Endodermal cell (in vitro differentiated cells): Measurements from ENCODE around the gene HHAT. TPM values are rescaled to one million over a fixed set of nuclear protein-coding genes. Genes with fewer than 3 reads are reported as not detected.

Experiments
- DNase-seq: peaks from one replicate; pipeline ENCODE4 v3.0.0-alpha.2; 2017
- H3K27ac ChIP-seq: 2 replicates; pipeline ENCODE4 v1.5.1; 2013; ENCODE audit warnings: mild to moderate bottlenecking, low read depth, low read length, moderate library complexity
- H3K27me3 ChIP-seq: 2 replicates; pipeline ENCODE4 v1.6.1; 2013; ENCODE audit warnings: mild to moderate bottlenecking, low read length, moderate library complexity; ENCODE audit not compliant: insufficient read depth, control insufficient read depth, poor library complexity, severe bottlenecking
- H3K36me3 ChIP-seq: 2 replicates; pipeline ENCODE4 v1.7.0; 2013; ENCODE audit warnings: mild to moderate bottlenecking, low read length, moderate library complexity; ENCODE audit not compliant: control insufficient read depth, insufficient read depth
- H3K4me1 ChIP-seq: one replicate; pipeline ENCODE4 v1.7.0; 2013; ENCODE audit warnings: low read length; ENCODE audit not compliant: control insufficient read depth, insufficient read depth
- H3K4me3 ChIP-seq: 2 replicates; pipeline ENCODE4 v1.5.1; 2013; ENCODE audit warnings: mild to moderate bottlenecking, low read length, moderate library complexity
- H3K9ac ChIP-seq: 2 replicates; pipeline ENCODE4 v1.6.1; 2013; ENCODE audit warnings: mild to moderate bottlenecking, low read length, moderate library complexity; ENCODE audit not compliant: poor library complexity, severe bottlenecking; ENCODE audit errors: extremely low read depth
- H3K9me3 ChIP-seq: 2 replicates; pipeline ENCODE4 v1.6.1; 2013; ENCODE audit warnings: mild to moderate bottlenecking, low read length, moderate library complexity; ENCODE audit not compliant: control insufficient read depth
- H3K27ac Mint-ChIP-seq: 2 replicates; pipeline ENCODE4 v1.8.0; 2020; ENCODE audit warnings: mixed read lengths
- H3K27me3 Mint-ChIP-seq: 2 replicates; pipeline ENCODE4 v1.8.0; 2021; ENCODE audit warnings: mild to moderate bottlenecking, mixed read lengths; ENCODE audit not compliant: insufficient read depth
- H3K36me3 Mint-ChIP-seq: 2 replicates; pipeline ENCODE4 v1.8.0; 2020; ENCODE audit warnings: low read depth, mixed read lengths
- H3K4me1 Mint-ChIP-seq: 2 replicates; pipeline ENCODE4 v1.8.0; 2020; ENCODE audit warnings: mixed read lengths
- H3K4me3 Mint-ChIP-seq: 2 replicates; pipeline ENCODE4 v1.8.0; 2020; ENCODE audit warnings: mild to moderate bottlenecking, moderate library complexity, mixed read lengths
- H3K9me3 Mint-ChIP-seq: 2 replicates; pipeline ENCODE4 v1.8.0; 2020; ENCODE audit warnings: mild to moderate bottlenecking, mixed read lengths
- CTCF ChIP-seq: fragments of 200-600 bp; sonication (generic); conservative IDR thresholded peaks from 2 replicates; pipeline ENCODE4 v1.5.0; 2021; ENCODE audit warnings: antibody characterized with exemption, mild to moderate bottlenecking
- WGBS, 2 experiments: methylation state at CpG; one replicate each; pipeline versions ENCODE4 v1.1.5 to v1.1.7; 2013; ENCODE audit warnings: missing lambda C conversion rate in 2 of 2, mixed read lengths in 1 of 2; ENCODE audit not compliant: insufficient coverage in 1 of 2, insufficient read length in 1 of 2; 5-methylcytosine and 5-hydroxymethylcytosine counted together
- total RNA-seq, 2 donors: library from RNA; stranded (reverse); fragmentation: NEBNext Ultra II Directional in 1 of 2; extraction: Animal tissue kit (Norgen Biotek cat#: 25700) in 1 of 2; gene quantifications; 2 replicates in 1 of 2; 3 replicates in 1 of 2; pipeline ENCODE4 v1.2.1, GENCODE V29; 2021

The HHAT gene
- total RNA-seq, 2 donors from 2014 or later: 6.9 to 9.8 TPM

DNA sequence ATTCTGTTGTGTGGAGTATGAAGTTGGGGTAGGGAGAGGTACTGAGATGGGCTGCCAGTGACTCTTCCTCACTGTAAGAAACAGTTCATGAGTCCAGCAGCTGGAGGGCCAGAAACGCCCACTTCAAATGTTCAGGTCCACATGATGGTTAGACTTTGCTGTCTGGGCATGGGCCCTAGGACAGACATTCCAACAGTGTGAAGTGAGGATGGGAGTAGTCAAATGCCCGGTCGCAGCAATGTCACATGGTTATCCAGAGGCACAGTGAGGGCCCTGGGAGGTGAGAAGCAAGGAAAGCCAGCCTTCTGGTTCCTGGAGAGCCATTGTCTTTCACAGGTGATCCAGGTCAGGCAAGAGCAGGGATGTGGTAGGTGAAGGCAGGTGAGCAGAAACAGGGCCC, 304.4 kb downstream of the HHAT start:
- H3K27ac ChIP-seq: no peak overlapping the region
- H3K9me3 ChIP-seq: no peaks in the 10 kb centered on the region
- H3K4me3 Mint-ChIP-seq: no peak overlapping the region
- WGBS, 2 experiments: 92 to 100% methylated on average over 1 to 3 of the region's 3 CpGs
- no peaks in the 10 kb centered on the region for H3K36me3 Mint-ChIP-seq
- H3K27me3 Mint-ChIP-seq: no peaks in the 10 kb centered on the region
- H3K27ac Mint-ChIP-seq: no peak overlapping the region
- no peak for TF ChIP-seq CTCF
- no peak overlapping the region for H3K9ac ChIP-seq
- H3K4me1 Mint-ChIP-seq: no peaks in the 10 kb centered on the region
- H3K9me3 Mint-ChIP-seq: no peaks in the 10 kb centered on the region
- H3K36me3 ChIP-seq: no peaks in the 10 kb centered on the region
- no peak for DNase-seq
- H3K27me3 ChIP-seq: no peaks in the 10 kb centered on the region
- no peak overlapping the region for H3K4me3 ChIP-seq
- H3K4me1 ChIP-seq: no peaks in the 10 kb centered on the region

GRCh38 chr1:210633636-210634035, 304.9 kb downstream of the HHAT start:
- Mint-ChIP-seq H3K4me1 (no peaks in the 10 kb centered on the region), H3K27me3 (no peaks in the 10 kb centered on the region), H3K9me3 (no peaks in the 10 kb centered on the region), H3K4me3 (no peak overlapping the region), H3K27ac (no peak overlapping the region), H3K36me3 (no peaks in the 10 kb centered on the region)
- Histone ChIP-seq H3K36me3 (no peaks in the 10 kb centered on the region), H3K4me1 (no peaks in the 10 kb centered on the region), H3K9ac (no peak overlapping the region), H3K27me3 (no peaks in the 10 kb centered on the region), H3K9me3 (no peaks in the 10 kb centered on the region), H3K27ac (no peak overlapping the region), H3K4me3 (no peak overlapping the region)
- TF ChIP-seq CTCF: no peak
- DNase-seq: no peak
- 87 to 96% methylated on average over 4 to 6 of the region's 6 CpGs for WGBS, 2 experiments

GRCh38 chr1:210635108-210635507, 306.4 kb downstream of the HHAT start:
- Mint-ChIP-seq H3K27ac (no peak overlapping the region), H3K9me3 (no peaks in the 10 kb centered on the region), H3K27me3 (peaks cover 6% of the 10 kb centered on the region), H3K4me1 (no peaks in the 10 kb centered on the region), H3K36me3 (no peaks in the 10 kb centered on the region), H3K4me3 (no peak overlapping the region)
- no peak overlapping the region for H3K9ac ChIP-seq
- TF ChIP-seq CTCF: no peak
- no peaks in the 10 kb centered on the region for H3K36me3 ChIP-seq
- H3K27me3 ChIP-seq: no peaks in the 10 kb centered on the region
- no peaks in the 10 kb centered on the region for H3K9me3 ChIP-seq
- WGBS, 2 experiments: 92 to 97% methylated on average over 2 of the region's 2 CpGs
- no peak overlapping the region for H3K27ac ChIP-seq
- no peak overlapping the region for H3K4me3 ChIP-seq
- DNase-seq: no peak
- no peaks in the 10 kb centered on the region for H3K4me1 ChIP-seq
